BJ (cell line): ENCODE measurements around the gene SLC7A7. TPM values are rescaled to one million over a fixed set of nuclear protein-coding genes. Genes with fewer than 3 reads are reported as not detected.
"Not testable (repeated sequence)": the region's sequence is repeated elsewhere in the genome, so short reads cannot be mapped to it uniquely, and the experiment has no call there.

ENCODE experiments used
- CTCF ChIA-PET: fragments of 350-600 bp; formaldehyde crosslinking; extraction: SDS; loops from one replicate; lab custom pipeline; 2021; ENCODE audit warnings: antibody characterized with exemption, inconsistent platforms; lab: Yijun Ruan, JAX
- POLR2A ChIA-PET: fragments of 300-600 bp; sonication (Branson Sonifier 250); formaldehyde crosslinking; extraction: SDS; loops from one replicate; lab custom pipeline; 2021; ENCODE audit warnings: antibody characterized with exemption; lab: Charles Lee
- DNase-seq: peaks from one replicate; pipeline ENCODE4 v3.0.0-alpha.2; 2011; ENCODE audit warnings: low read depth
- H3K27me3 ChIP-seq: 2 replicates; pipeline ENCODE4 v1.6.0; 2011; ENCODE audit warnings: low read length; ENCODE audit not compliant: control insufficient read depth, insufficient read depth
- H3K36me3 ChIP-seq: 2 replicates; pipeline ENCODE4 v1.5.1; 2011; ENCODE audit warnings: low read length; ENCODE audit not compliant: control insufficient read depth, insufficient read depth
- H3K4me3 ChIP-seq: 2 replicates; pipeline ENCODE4 v1.5.1; 2011; ENCODE audit warnings: low read depth, mild to moderate bottlenecking, control low read depth, low read length
- polyA plus RNA-seq: library from polyadenylated mRNA; depleted of rRNA; stranded (reverse); fragments of >200 nt; gene quantifications from 2 replicates; pipeline ENCODE4 v1.2.3, GENCODE V29; 2011
- TF ChIP-seq, protein P1 (sequence below): IDR thresholded peaks from 2 replicates; pipeline ENCODE4 v1.5.1; 2011; ENCODE audit warnings: low read depth, mild to moderate bottlenecking, control low read depth, inconsistent platforms, low read length, moderate library complexity; ENCODE audit not compliant: insufficient read depth

The SLC7A7 gene
- polyA plus RNA-seq, 1 experiment: 7.5 TPM

- TF ChIP-seq, protein P1, sequence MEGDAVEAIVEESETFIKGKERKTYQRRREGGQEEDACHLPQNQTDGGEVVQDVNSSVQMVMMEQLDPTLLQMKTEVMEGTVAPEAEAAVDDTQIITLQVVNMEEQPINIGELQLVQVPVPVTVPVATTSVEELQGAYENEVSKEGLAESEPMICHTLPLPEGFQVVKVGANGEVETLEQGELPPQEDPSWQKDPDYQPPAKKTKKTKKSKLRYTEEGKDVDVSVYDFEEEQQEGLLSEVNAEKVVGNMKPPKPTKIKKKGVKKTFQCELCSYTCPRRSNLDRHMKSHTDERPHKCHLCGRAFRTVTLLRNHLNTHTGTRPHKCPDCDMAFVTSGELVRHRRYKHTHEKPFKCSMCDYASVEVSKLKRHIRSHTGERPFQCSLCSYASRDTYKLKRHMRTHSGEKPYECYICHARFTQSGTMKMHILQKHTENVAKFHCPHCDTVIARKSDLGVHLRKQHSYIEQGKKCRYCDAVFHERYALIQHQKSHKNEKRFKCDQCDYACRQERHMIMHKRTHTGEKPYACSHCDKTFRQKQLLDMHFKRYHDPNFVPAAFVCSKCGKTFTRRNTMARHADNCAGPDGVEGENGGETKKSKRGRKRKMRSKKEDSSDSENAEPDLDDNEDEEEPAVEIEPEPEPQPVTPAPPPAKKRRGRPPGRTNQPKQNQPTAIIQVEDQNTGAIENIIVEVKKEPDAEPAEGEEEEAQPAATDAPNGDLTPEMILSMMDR: no peak
- ChIA-PET CTCF (interaction anchor here (1.0 to 10.6 kb wide), 15 partner anchors 9 to 299 kb away, joined by 3 to 246 read pairs (median 26); partner anchors contain the start of genes LRP10, MMP14 and MRPL52), POLR2A (no interaction called here)
- no peak for DNase-seq
- Histone ChIP-seq H3K36me3 (no peaks in the 10 kb centered on the region), H3K27me3 (no peaks in the 10 kb centered on the region), H3K4me3 (no peak overlapping the region)
Observed at GRCh38 chr14:22854963-22855724, 39.9 kb upstream of the SLC7A7 start.

DNA sequence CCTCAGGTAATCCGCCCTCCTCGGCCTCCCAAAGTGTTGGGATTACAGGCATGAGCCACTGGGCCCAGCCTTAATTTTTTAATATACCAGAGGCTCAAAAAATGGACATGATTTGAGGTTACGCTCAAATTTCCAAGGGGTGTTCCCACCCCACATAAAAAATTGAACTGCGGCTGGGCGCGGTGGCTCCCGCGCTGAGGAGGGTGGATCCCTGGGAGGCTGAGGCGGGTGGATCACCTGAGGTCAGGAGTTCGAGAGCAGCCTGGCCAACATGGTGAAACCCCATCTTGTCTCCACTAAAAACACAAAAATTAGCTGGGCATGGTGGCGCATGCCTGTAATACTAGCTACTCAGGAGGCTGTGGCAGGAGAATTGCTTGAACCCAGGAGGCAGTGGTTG is 39.1 kb upstream of the SLC7A7 start:
- H3K36me3 ChIP-seq, H3K4me3 ChIP-seq, POLR2A ChIA-PET, H3K27me3 ChIP-seq, DNase-seq: not testable (repeated sequence)
- CTCF ChIA-PET: interaction anchor here (0.6 to 10.6 kb wide), 26 partner anchors 10 to 464 kb away, joined by 3 to 246 read pairs (median 6); partner anchors contain the start of genes LRP10, MMP14, MRPL52 and OXA1L

GRCh38 chr14:22852940-22853767 is 37.9 kb upstream of the SLC7A7 start:
- Histone ChIP-seq H3K27me3 (no peaks in the 10 kb centered on the region), H3K36me3 (no peaks in the 10 kb centered on the region), H3K4me3 (peak overlapping the region; percentile 47)
- TF ChIP-seq, protein P1: peak; percentile 89
- DNase-seq: peak; percentile 25
- ChIA-PET POLR2A (interaction anchor here (0.6 to 1.1 kb wide), 2 partner anchors 16 to 29 kb away, joined by 3 read pairs; no protein-coding TSS in a partner anchor), CTCF (interaction anchor here (0.6 to 10.6 kb wide), 44 partner anchors 9 to 463 kb away, joined by 3 to 246 read pairs (median 5); partner anchors contain the start of genes DAD1, LRP10, MMP14 and MRPL52)

- no peak overlapping the region for H3K4me3 ChIP-seq
- TF ChIP-seq, protein P1: no peak
- H3K27me3 ChIP-seq: no peaks in the 10 kb centered on the region
- H3K36me3 ChIP-seq: no peaks in the 10 kb centered on the region
- ChIA-PET CTCF (interaction anchor here (0.7 to 10.6 kb wide), 40 partner anchors 8 to 462 kb away, joined by 3 to 246 read pairs (median 6); partner anchors contain the start of genes DAD1, LRP10, MMP14 and MRPL52), POLR2A (interaction anchor here (1.1 kb wide), 1 partner anchor 16 kb away, joined by 3 read pairs; no protein-coding TSS in a partner anchor)
- DNase-seq: no peak
Observed at GRCh38 chr14:22852599-22852939, 37.3 kb upstream of the SLC7A7 start.

DNA sequence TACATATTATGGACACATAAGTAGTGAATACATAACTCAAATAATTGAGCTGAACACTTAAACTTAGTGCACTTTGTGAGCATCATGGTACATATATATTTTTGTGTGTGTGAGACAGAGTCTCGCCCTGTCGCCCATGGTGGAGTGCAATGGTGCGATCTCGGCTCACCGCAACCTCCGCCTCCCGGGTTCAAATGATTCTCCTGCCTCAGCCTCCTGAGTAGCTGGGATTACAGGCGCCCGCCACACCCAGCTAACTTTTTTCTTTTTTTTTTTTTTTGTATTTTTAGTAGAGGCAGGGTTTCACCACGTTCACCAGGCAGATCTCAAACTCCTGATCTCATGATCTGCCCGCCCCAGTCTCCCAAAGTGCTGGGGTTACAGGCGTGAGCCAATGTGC is 36.9 kb upstream of the SLC7A7 start:
- ChIA-PET POLR2A (interaction anchor here (1.1 kb wide), 1 partner anchor 15 kb away, joined by 3 read pairs; no protein-coding TSS in a partner anchor), CTCF (interaction anchor here (0.7 to 10.6 kb wide), 27 partner anchors 8 to 314 kb away, joined by 3 to 246 read pairs (median 8); partner anchors contain the start of genes DAD1, LRP10, MMP14 and MRPL52)
- not testable (repeated sequence) for H3K36me3 ChIP-seq, DNase-seq, H3K4me3 ChIP-seq, H3K27me3 ChIP-seq
